SK-N-SH (cell line): ENCODE data around the gene CXCR5. TPM values are rescaled to one million over a fixed set of nuclear protein-coding genes. Genes with fewer than 3 reads are reported as not detected.

Experiments
- CTCF ChIA-PET: fragments of 300-600, 350-600 bp; formaldehyde crosslinking; extraction: SDS; loops from one replicate; lab custom pipeline; 2021; lab: Yijun Ruan, JAX
- POLR2A ChIA-PET: fragments of 350-600 bp; sonication (Branson Sonifier 250); formaldehyde crosslinking; extraction: SDS; loops from one replicate; lab custom pipeline; 2020; ENCODE audit warnings: antibody characterized with exemption, inconsistent platforms; lab: Yijun Ruan, JAX
- DNase-seq: peaks from one replicate; pipeline ENCODE4 v3.0.0; 2012
- H2AFZ ChIP-seq: fragments of 200-600 bp; sonication (generic); 2 replicates; pipeline ENCODE4 v1.8.1; 2016; ENCODE audit warnings: antibody characterized with exemption, mild to moderate bottlenecking, low read depth
- H3F3A ChIP-seq: fragments of 200-600 bp; sonication (generic); replicated peaks from 2 replicates; pipeline ENCODE3; 2016; ENCODE audit warnings: antibody characterized with exemption, mild to moderate bottlenecking; ENCODE audit not compliant: insufficient read depth
- H3K27ac ChIP-seq, 2 experiments: fragments of 200-500 bp in 1 of 2; fragments of 200-600 bp in 1 of 2; sonication (Bioruptor generic) in 1 of 2; sonication (generic), shearing (Covaris generic) in 1 of 2; 2 replicates each; pipeline versions ENCODE4 v1.5.1 to v1.6.1; 2014 to 2016; ENCODE audit warnings: low read depth in 2 of 2, inconsistent platforms in 1 of 2, low read length in 1 of 2, mild to moderate bottlenecking in 1 of 2, mixed read lengths in 1 of 2
- H3K27me3 ChIP-seq: fragments of 200-600 bp; sonication (generic), shearing (Covaris generic); 2 replicates; pipeline ENCODE4 v1.6.1; 2016; ENCODE audit warnings: mixed run types; ENCODE audit not compliant: insufficient read depth
- H3K36me3 ChIP-seq, 2 experiments: fragments of 200-500 bp in 1 of 2; fragments of 200-600 bp in 1 of 2; sonication (Bioruptor generic) in 1 of 2; sonication (generic) in 1 of 2; replicated peaks in 1 of 2; 2 replicates each; pipeline versions ENCODE3 to v1.5.1; 2014 to 2016; ENCODE audit warnings: low read length in 1 of 2, mild to moderate bottlenecking in 1 of 2; ENCODE audit not compliant: insufficient read depth in 2 of 2, control insufficient read depth in 1 of 2
- H3K4me1 ChIP-seq, 2 experiments: fragments of 200-500 bp in 1 of 2; fragments of 200-600 bp in 1 of 2; sonication (Bioruptor generic) in 1 of 2; sonication (generic), shearing (Covaris generic) in 1 of 2; 2 replicates each; pipeline versions ENCODE4 v1.5.1 to v1.6.1; 2014 to 2016; ENCODE audit warnings: low read depth in 1 of 2, low read length in 1 of 2, mixed run types in 1 of 2; ENCODE audit not compliant: insufficient read depth in 2 of 2, control insufficient read depth in 1 of 2
- H3K4me2 ChIP-seq: fragments of 200-600 bp; sonication (generic), shearing (Covaris generic); 2 replicates; pipeline ENCODE4 v1.6.1; 2017; ENCODE audit warnings: mixed run types
- H3K4me3 ChIP-seq, 2 experiments: fragments of 200-500 bp in 1 of 2; fragments of 200-600 bp in 1 of 2; sonication (Bioruptor generic) in 1 of 2; sonication (generic), shearing (Covaris generic) in 1 of 2; 2 replicates each; pipeline versions ENCODE4 v1.5.1 to v1.8.1; 2014 to 2016; ENCODE audit warnings: low read depth in 2 of 2, inconsistent platforms in 1 of 2, low read length in 1 of 2, mild to moderate bottlenecking in 1 of 2, mixed read lengths in 1 of 2, moderate library complexity in 1 of 2
- H3K79me2 ChIP-seq: fragments of 200-600 bp; sonication (generic); 2 replicates; pipeline ENCODE4 v1.8.1; 2017; ENCODE audit warnings: mild to moderate bottlenecking; ENCODE audit not compliant: insufficient read depth
- H3K9ac ChIP-seq: fragments of 200-600 bp; sonication (generic); 2 replicates; pipeline ENCODE4 v1.6.1; 2017; ENCODE audit warnings: mixed run types
- H3K9me2 ChIP-seq: fragments of 200-600 bp; sonication (generic); 2 replicates; pipeline ENCODE4 v1.6.1; 2017; ENCODE audit warnings: mixed run types
- H3K9me3 ChIP-seq: fragments of 200-600 bp; sonication (generic); 2 replicates; pipeline ENCODE4 v1.6.1; 2017; ENCODE audit warnings: mixed run types, mild to moderate bottlenecking, moderate library complexity
- H4K20me1 ChIP-seq: fragments of 200-600 bp; sonication (generic); 2 replicates; pipeline ENCODE4 v1.6.1; 2017; ENCODE audit warnings: mild to moderate bottlenecking, mixed run types; ENCODE audit not compliant: insufficient read depth
- EZH2phosphoT487 ChIP-seq: fragments of 200-600 bp; sonication (generic); IDR thresholded peaks from 2 replicates; pipeline ENCODE4 v1.6.1; 2017; ENCODE audit warnings: low read depth, mixed run types, mild to moderate bottlenecking, antibody characterized with exemption, moderate library complexity, borderline replicate concordance
- FOSL2 ChIP-seq: IDR thresholded peaks from 2 replicates; pipeline ENCODE4 v1.4.0; 2012; ENCODE audit warnings: low read depth, mild to moderate bottlenecking, moderate library complexity, borderline replicate concordance
- FOXM1 ChIP-seq: IDR thresholded peaks from 2 replicates; pipeline ENCODE4 v1.4.0; 2012; ENCODE audit warnings: low read depth, mild to moderate bottlenecking
- GABPA ChIP-seq: IDR thresholded peaks from 2 replicates; pipeline ENCODE4 v1.4.0; 2012; ENCODE audit warnings: low read depth, mild to moderate bottlenecking
- GATA2 ChIP-seq: sonication (generic); formaldehyde crosslinking; IDR thresholded peaks from 2 replicates; pipeline ENCODE4 v1.5.0; 2020; ENCODE audit warnings: mild to moderate bottlenecking, missing genetic modification reagents
- IRF3 ChIP-seq: fragments of 150-350 bp; IDR thresholded peaks from 2 replicates; pipeline ENCODE4 v1.6.1; 2016; ENCODE audit warnings: mild to moderate bottlenecking, low read depth, low read length
- JUND ChIP-seq: IDR thresholded peaks from 2 replicates; pipeline ENCODE4 v1.4.0; 2012
- MEF2A ChIP-seq: IDR thresholded peaks from 2 replicates; pipeline ENCODE4 v1.4.0; 2012; ENCODE audit warnings: low read depth, borderline replicate concordance
- MXI1 ChIP-seq: IDR thresholded peaks from 2 replicates; pipeline ENCODE4 v1.6.1; 2012; ENCODE audit warnings: mild to moderate bottlenecking, low read depth, low read length, improper control_type of control experiment
- NRF1 ChIP-seq: IDR thresholded peaks from 2 replicates; pipeline ENCODE4 v1.6.1; 2012; ENCODE audit warnings: low read depth, mild to moderate bottlenecking, low read length
- RAD21 ChIP-seq: IDR thresholded peaks from 2 replicates; pipeline ENCODE4 v1.6.1; 2012; ENCODE audit warnings: mild to moderate bottlenecking, low read length
- REST ChIP-seq: IDR thresholded peaks from 2 replicates; pipeline ENCODE4 v1.6.1; 2012; ENCODE audit warnings: mild to moderate bottlenecking, low read depth, low read length, moderate library complexity
- RFX5 ChIP-seq: IDR thresholded peaks from 2 replicates; pipeline ENCODE4 v1.6.1; 2012; ENCODE audit warnings: mild to moderate bottlenecking, improper control_type of control experiment, low read length
- RXRA ChIP-seq: IDR thresholded peaks from 2 replicates; pipeline ENCODE4 v1.4.0; 2012; ENCODE audit warnings: low read depth, mild to moderate bottlenecking, borderline replicate concordance
- SMC3 ChIP-seq: IDR thresholded peaks from 2 replicates; pipeline ENCODE4 v1.6.1; 2012; ENCODE audit warnings: low read depth, low read length, improper control_type of control experiment
- TCF12 ChIP-seq: IDR thresholded peaks from 2 replicates; pipeline ENCODE4 v1.4.0; 2012
- USF2 ChIP-seq: fragments of 150-350 bp; IDR thresholded peaks from 2 replicates; pipeline ENCODE4 v1.6.1; 2017; ENCODE audit warnings: antibody characterized with exemption, low read length, low read depth, borderline replicate concordance
- YY1 ChIP-seq: IDR thresholded peaks from 2 replicates; pipeline ENCODE4 v1.4.0; 2012; ENCODE audit warnings: low read depth, mild to moderate bottlenecking
- ZBTB33 ChIP-seq: IDR thresholded peaks from 2 replicates; pipeline ENCODE4 v1.4.0; 2012; ENCODE audit warnings: low read depth, borderline replicate concordance
- WGBS: methylation state at CpG from one replicate; pipeline ENCODE4 v1.1.6; 2017; ENCODE audit warnings: low lambda C conversion rate; 5-methylcytosine and 5-hydroxymethylcytosine counted together
- polyA plus RNA-seq, 3 experiments: library from polyadenylated mRNA; depleted of rRNA; stranded (reverse); fragments of >200 nt; gene quantifications; 2 replicates each; pipeline ENCODE4 v1.2.3, GENCODE V29; 2012

CXCR5 gene
- polyA plus RNA-seq, 1 of the 3 experiments (the other 2 are of a cell fraction): 0.02 TPM

- no peak overlapping the region for H2AFZ ChIP-seq
- no peak for TF ChIP-seq JUND
- TF ChIP-seq IRF3: no peak
- no peak for TF ChIP-seq GATA2 (CRISPR knock-in tag)
- TF ChIP-seq RFX5: no peak
- no peak for TF ChIP-seq RAD21
- no peak overlapping the region for H3K4me2 ChIP-seq
- no peaks in the 10 kb centered on the region for H3K9me2 ChIP-seq
- H3K36me3 ChIP-seq: no peaks in the 10 kb centered on the region
- H3K9me3 ChIP-seq: no peaks in the 10 kb centered on the region
- CTCF ChIA-PET: interaction anchor here (1.4 kb wide), 1 partner anchor 58 kb away, joined by 4 read pairs; no protein-coding TSS in a partner anchor
- no peak overlapping the region for H3K27ac ChIP-seq
- POLR2A ChIA-PET: no interaction called here
- no peaks in the 10 kb centered on the region for H3K27me3 ChIP-seq
- H3K79me2 ChIP-seq: no peaks in the 10 kb centered on the region
- no peak overlapping the region for H3K4me3 ChIP-seq
- no peak overlapping the region for H3K9ac ChIP-seq
- no peaks in the 10 kb centered on the region for H4K20me1 ChIP-seq
- WGBS: 91% methylated on average over 10 of the region's 17 CpGs
- DNase-seq: no peak
- no peaks in the 10 kb centered on the region for H3F3A ChIP-seq
- no peaks in the 10 kb centered on the region; a peak in 1 of 4 replicates for H3K4me1 ChIP-seq
These were observed 11.3 kb upstream of the CXCR5 start for GRCh38 chr11:118872403-118872821.

- DNase-seq: peak; percentile 6
- no peak overlapping the region for H2AFZ ChIP-seq
- H3K9me3 ChIP-seq: no peaks in the 10 kb centered on the region
- 65% methylated on average over 4 of the region's 4 CpGs for WGBS
- no peak overlapping the region for H3K9ac ChIP-seq
- no peak for TF ChIP-seq YY1
- TF ChIP-seq FOXM1: no peak
- no peak for TF ChIP-seq REST
- no peak for TF ChIP-seq USF2
- no peak for TF ChIP-seq ZBTB33
- TF ChIP-seq TCF12: no peak
- TF ChIP-seq RFX5: no peak
- TF ChIP-seq NRF1: no peak
- TF ChIP-seq GABPA: no peak
- no peak for TF ChIP-seq MXI1
- TF ChIP-seq SMC3: no peak
- no peak for TF ChIP-seq MEF2A
- no peak for TF ChIP-seq RXRA
- TF ChIP-seq FOSL2: no peak
- no peak for TF ChIP-seq EZH2phosphoT487
- no peak overlapping the region for H3K4me3 ChIP-seq
- no peaks in the 10 kb centered on the region for H3K36me3 ChIP-seq
- H3K27me3 ChIP-seq: no peaks in the 10 kb centered on the region
- ChIA-PET CTCF (no interaction called here), POLR2A (no interaction called here)
- no peaks in the 10 kb centered on the region for H3F3A ChIP-seq
- no peaks in the 10 kb centered on the region; a peak in 1 of 4 replicates for H3K4me1 ChIP-seq
- H3K4me2 ChIP-seq: no peak overlapping the region
- no peaks in the 10 kb centered on the region for H3K9me2 ChIP-seq
- H4K20me1 ChIP-seq: no peaks in the 10 kb centered on the region
- H3K79me2 ChIP-seq: no peaks in the 10 kb centered on the region
- no peak overlapping the region for H3K27ac ChIP-seq
These were observed 9.9 kb upstream of the CXCR5 start for GRCh38 chr11:118873804-118874203.
